HG02763 (cell line): ENCODE results near the gene POM121.
"Not testable (repeated sequence)": the region's sequence is repeated elsewhere in the genome, so short reads cannot be mapped to it uniquely, and the experiment has no call there.

Source experiments
- ATAC-seq: cut with Tn5 transposase; IDR thresholded peaks from one replicate; pipeline ENCODE4 v1.9.1; 2021; ENCODE audit warnings: mild to moderate bottlenecking, moderate library complexity; ENCODE audit not compliant: unreplicated experiment

Gene POM121

GRCh38 chr7:72990146-72990913 is 65.4 kb downstream of the POM121 start:
- not testable (repeated sequence) for ATAC-seq

- not testable (repeated sequence) for ATAC-seq
Measured at GRCh38 chr7:72995484-72995883, 70.6 kb downstream of the POM121 start.

GRCh38 chr7:72997447-72997846 is 72.6 kb downstream of the POM121 start:
- ATAC-seq: not testable (repeated sequence)

GRCh38 chr7:72997887-72998468 is 73.1 kb downstream of the POM121 start:
- ATAC-seq: not testable (repeated sequence)
